ENCODE measurements around the gene GALM.

Gene GALM

DNA sequence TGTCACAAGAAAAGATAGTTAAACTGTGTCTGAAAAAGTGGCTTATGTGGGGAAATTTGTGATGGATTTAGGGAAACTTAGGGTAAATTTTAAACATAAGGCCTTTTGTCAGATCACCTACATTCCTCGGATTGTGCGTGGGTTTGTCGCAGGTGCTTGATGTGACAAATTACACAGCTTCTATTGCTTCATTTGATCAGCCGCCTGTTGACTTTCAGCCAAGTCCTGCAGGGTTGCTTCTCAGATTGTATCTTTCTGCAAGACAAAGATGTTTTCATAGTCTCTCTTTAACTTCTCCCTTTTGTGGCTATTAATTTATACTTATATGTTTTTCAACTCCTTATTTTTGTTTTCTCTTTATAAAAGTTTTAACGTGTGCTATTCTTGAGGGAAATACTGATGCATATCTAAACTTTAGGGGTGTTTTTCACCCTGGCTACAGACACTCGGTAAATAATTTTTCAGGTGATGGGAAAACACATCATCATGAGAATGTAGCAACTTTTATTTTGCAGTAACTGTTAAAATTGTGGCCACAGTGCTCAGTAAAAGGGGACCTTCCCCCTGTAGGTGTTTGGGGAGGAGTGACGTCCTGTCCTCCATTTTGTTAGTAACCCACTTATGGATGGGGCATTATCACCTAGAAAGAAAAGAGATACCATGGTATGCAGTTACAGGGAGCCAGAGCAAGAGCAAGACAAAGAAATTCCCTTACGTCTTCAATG is 31.4 kb downstream of the GALM start:
- TF ChIP-seq, protein P1, sequence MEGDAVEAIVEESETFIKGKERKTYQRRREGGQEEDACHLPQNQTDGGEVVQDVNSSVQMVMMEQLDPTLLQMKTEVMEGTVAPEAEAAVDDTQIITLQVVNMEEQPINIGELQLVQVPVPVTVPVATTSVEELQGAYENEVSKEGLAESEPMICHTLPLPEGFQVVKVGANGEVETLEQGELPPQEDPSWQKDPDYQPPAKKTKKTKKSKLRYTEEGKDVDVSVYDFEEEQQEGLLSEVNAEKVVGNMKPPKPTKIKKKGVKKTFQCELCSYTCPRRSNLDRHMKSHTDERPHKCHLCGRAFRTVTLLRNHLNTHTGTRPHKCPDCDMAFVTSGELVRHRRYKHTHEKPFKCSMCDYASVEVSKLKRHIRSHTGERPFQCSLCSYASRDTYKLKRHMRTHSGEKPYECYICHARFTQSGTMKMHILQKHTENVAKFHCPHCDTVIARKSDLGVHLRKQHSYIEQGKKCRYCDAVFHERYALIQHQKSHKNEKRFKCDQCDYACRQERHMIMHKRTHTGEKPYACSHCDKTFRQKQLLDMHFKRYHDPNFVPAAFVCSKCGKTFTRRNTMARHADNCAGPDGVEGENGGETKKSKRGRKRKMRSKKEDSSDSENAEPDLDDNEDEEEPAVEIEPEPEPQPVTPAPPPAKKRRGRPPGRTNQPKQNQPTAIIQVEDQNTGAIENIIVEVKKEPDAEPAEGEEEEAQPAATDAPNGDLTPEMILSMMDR (IDR thresholded peaks at IDR 0.05): no peak

DNA sequence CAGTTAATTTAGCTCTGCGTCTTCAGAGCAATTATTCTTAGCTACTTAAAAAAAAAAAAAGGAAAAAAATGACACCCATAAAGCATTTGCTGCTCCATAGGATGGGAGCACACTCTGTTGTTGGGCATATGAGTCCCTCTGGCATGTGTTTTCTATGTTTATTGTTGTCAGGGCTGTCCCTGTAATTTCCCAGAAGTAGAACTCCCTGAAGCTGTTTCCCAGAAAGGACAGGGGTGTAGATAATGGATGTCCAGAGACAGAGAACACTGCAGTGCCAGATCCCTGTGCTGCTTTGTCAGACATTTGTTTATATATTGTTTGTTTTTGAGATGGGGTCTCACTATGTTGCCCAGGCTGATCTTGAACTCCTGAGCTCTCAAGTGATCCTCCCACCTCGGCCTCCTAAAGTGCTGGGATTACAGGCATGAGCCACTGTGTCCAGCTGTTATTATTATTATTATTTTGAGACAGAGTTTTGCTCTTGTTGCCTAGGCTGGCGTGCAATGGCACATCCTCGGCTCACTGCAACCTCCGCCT is 32.6 kb downstream of the GALM start:
- TF ChIP-seq, protein P1 (IDR thresholded peaks at IDR 0.05): no peak

DNA sequence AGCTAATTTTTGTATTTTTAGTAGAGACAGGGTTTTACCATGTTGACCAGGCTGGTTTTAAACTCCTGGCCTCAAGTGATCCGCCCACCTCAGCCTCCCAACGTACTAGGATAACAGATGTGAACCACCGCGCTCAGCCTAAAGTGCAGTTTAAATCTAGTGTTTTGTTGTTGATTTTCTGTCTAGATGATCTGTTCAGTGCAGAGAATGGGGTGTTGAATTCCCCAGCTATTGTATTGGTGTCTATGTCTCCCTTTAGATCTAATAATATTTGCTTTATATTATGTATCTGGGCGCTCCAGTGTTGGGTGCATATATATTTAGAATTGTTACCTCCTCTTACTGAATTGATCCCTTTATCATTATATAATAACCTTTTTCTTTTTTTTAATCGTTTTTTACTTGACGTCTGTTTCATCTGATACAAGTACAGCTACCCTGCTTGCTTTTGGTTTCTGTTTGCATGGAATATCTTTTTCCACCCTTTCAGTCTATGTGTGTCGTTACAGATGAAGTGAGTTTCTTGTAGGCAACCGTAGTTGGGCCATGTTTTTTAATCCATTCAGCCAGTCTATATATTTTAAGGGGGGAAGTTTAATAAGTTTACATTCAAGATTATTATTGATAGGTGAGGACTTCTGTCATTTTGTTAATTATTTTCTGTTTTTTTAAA is 34.3 kb downstream of the GALM start:
- TF ChIP-seq, protein P1 (IDR thresholded peaks at IDR 0.05): no peak

- TF ChIP-seq, protein P1 (IDR thresholded peaks at IDR 0.05): no peak
Measured at GRCh38 chr2:38700881-38701458, 35.1 kb downstream of the GALM start.

- TF ChIP-seq, protein P1 (IDR thresholded peaks at IDR 0.05): no peak
Measured at GRCh38 chr2:38701542-38701941, 35.6 kb downstream of the GALM start.

GRCh38 chr2:38702413-38702812 is 36.5 kb downstream of the GALM start:
- TF ChIP-seq, protein P1 (IDR thresholded peaks at IDR 0.05): no peak

DNA sequence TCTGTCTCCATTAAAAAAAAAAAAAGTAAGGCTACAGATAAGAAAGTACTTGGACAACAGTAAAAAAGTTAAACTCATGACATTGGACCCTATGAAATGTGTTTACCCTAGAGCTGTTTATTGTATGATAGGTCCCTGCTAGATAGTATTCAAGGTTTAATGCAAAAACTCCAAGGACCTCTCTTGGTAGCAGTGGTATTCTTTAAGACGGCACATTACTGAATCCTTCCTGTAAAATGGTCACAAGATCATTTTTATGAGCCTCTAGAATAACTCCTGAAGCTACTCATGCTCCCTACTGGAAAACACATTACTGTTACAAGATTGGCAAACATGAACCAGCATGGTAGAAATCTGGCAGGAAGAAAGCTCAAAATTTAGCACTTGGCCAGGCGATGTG is 38.8 kb downstream of the GALM start:
- TF ChIP-seq, protein P1 (IDR thresholded peaks at IDR 0.05): no peak
